HS-5 (cell line): Measurements from ENCODE around the gene DYNLT5.
"Not testable (repeated sequence)": the region's sequence is repeated elsewhere in the genome, so short reads cannot be mapped to it uniquely, and the experiment has no call there.

Source experiments
- DNase-seq: peaks from one replicate; pipeline ENCODE4 v3.0.0-alpha.2; 2012; ENCODE audit warnings: low read depth

The DYNLT5 gene

DNA sequence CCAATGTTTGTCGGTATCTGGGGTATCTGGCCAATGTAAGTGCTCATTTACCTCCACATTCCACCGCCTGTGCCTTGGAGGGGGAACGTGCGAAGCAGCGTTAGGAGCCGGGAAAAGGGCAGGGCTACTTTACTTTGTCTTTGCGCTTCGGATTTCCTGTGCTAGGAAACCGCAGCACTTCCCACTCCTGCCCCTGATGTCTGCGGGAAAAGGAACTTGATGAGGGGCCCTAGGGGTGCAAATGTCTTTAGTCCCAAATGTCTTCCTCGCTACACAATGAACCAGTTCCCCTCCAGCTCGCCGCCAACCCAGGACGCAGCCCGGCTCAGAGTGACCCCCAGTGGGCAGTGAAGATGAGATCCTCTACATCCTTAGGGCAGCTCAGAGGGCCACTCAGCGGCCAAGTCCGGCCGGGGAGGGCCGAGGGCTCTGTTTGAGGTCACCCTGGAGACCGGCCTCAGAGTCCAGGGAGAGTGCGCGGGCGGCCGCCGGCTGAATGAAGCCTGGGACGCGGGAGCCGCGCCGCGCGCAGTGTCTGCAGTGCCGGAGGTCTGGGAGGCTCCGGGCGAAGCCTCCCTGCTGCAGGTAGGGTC is at the start of gene DYNLT5:
Gene DYNLT5, plus strand, starts transcription at position 460 of the 593 bp plus-strand sequence. CDS start 2,200 bp downstream, outside the sequence.
- DNase-seq = no peak

DNA sequence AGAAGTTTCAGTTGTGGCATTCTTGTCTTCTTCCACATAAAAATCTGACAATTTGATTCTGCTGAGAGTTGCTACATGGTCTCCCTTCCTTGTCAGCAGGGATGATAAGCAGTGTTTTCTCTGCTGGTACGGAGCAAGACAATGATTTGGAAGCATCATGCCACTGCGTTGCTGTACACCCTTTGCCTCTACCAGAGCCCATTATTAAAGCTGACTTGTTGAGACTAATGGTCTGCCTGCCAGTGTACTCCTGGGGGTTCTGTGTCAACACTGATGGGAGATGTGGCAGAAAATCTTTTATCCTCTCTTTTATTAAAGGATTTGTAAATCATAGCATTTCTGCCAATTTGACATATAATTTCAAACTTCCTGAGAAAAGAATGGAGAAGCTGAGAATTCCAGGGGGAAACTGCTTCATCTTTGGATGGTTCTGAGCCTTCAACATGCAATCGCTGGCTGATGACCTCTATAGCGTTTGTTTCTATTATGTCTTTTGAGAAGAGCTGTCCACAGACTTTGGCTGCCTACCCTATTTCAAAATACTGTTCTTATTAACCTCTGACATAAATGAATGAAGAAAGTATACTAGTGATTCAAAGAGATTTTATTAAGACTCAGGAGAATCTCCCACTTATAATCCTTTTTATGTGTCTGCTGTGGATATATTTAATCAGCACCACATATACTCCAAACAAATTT is 47.9 kb upstream of the DYNLT5 start:
- DNase-seq = no peak

DNA sequence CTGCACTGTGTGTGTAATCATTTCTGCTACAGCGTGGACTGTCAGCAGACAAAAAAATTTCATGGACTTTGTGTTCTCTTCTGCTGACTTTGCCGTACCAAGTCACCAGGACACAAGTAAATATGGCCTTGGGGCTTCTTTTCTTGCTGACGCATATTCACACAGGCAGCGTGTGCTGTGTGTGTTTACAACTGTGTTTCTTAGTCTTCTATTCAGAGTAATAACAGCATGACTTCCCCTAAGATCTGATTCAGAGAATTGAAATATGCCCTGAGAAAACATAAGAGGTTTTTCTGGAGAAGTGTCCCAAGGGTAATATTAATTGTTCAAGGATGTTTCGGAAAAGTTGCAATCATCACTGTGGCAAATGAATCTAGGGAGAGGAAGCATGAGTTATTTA is 47.1 kb upstream of the DYNLT5 start:
- DNase-seq = no peak

DNA sequence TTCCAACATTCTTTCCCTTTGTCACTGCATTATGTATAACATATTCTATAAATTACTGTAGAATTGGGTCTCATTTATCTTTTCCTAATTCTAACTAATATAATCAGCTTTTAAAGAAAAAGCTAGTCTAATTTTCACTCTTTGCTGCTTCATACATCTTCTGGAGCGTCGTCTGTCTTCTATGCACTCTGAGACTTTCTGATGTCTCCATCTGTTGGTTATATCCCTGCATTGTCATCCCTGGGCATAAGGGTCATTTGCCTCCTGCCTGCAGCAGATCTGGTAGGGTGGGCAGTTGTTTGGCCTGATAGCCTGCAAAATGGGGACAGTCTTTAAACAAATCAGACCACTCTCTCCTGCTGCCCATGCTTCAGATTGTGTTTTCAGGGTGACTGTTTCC is 40.8 kb upstream of the DYNLT5 start:
- no peak for DNase-seq

- DNase-seq = no peak
These were observed 39.4 kb upstream of the DYNLT5 start for GRCh38 chr1:66712839-66713238.

DNA sequence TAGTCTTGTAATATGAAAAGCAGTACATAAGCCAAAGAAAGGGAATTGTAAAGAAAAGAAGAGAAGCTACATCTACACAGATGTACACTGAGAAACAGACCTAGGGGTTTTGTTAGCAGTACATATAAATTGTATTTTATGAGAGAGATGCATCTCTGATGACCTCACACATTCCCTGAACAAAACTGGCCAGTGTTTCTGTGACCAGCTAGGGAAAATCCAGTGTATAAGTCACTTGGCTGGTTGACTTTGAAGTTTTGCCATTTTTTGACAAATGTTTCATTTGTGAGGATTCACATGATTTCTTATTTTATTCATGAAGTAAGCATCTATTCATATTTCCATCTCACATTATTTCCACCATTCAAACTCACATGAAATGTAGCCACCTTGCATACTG is 28.3 kb upstream of the DYNLT5 start:
- DNase-seq = no peak

DNA sequence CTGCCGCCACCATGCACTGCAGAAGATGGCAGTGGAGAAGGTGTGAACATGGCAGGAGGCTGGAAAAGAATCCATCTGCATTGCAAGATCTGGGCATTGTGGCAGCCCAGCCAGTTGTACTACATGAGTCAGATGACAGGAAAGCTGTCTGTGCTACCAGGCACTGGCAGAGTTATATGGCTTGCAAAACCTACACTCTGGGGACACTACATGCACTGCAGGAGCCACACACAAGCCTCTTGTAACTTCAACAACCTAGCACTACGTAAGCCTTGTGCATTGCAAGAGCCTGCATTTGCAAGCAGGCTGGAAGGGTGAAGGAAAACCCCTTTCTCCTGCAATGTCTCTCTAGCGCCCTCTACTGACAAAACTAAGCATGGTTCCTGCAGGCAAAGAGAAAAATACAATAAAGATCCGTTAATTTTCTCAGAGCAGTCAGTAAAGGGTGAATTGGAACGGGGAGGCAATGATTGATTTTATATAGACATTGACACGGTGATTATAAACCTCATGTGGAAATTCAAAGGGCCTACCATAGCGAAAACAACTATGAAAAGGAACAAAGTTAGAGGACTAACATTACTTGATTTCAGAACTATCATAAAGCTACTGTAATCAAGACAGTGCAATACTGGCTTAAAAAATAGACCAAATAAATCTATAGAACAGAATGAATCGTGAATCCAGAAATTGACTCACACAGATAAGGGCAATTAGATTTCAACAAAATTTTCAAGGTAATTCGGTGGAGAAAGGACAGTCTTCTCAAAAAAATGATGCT is 26.2 kb upstream of the DYNLT5 start:
- DNase-seq = no peak

- no peak for DNase-seq
These were observed 24.2 kb upstream of the DYNLT5 start for GRCh38 chr1:66728021-66728420.

DNA sequence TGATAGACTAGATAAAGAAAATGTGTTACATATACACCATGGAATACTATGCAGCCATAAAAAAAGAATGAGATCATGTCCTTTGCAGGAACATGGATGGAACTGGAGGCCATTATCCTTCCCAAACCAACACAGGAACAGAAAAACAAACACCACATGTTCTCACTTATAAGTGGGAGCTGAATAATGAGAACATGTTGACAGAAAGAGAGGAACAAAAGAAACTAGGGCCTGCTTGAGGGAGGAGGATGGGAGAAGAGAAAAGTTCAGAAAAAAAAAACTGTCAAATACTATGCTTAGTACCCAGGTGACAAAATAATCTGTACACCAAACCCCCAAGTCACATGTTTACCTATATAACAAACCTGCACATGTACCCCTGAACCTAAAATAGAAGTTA is 23.5 kb upstream of the DYNLT5 start:
- not testable (repeated sequence) for DNase-seq

GRCh38 chr1:66729119-66729518 is 23.1 kb upstream of the DYNLT5 start:
- DNase-seq = no peak

- no peak for DNase-seq
These were observed 22.7 kb upstream of the DYNLT5 start for GRCh38 chr1:66729523-66729922.

DNA sequence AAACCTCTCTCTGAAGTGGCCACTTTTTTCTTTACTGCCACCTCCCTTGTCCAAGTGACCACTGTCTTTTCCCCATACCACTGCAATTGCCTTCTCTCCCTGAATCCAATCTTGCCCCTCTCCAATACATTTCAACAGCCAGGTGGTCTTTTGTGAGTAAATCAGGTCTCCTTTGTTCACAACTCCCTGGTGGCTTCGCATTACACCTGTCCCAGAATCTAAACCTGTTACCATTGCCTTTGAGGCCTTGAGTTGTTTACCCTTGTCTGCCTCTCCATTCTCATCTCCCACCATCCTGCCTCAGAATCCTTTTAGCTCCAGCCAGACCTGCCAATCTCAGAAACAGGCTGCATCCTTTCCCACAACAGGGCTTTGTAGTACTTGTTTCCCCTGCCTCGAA is 21.8 kb upstream of the DYNLT5 start:
- no peak for DNase-seq

DNA sequence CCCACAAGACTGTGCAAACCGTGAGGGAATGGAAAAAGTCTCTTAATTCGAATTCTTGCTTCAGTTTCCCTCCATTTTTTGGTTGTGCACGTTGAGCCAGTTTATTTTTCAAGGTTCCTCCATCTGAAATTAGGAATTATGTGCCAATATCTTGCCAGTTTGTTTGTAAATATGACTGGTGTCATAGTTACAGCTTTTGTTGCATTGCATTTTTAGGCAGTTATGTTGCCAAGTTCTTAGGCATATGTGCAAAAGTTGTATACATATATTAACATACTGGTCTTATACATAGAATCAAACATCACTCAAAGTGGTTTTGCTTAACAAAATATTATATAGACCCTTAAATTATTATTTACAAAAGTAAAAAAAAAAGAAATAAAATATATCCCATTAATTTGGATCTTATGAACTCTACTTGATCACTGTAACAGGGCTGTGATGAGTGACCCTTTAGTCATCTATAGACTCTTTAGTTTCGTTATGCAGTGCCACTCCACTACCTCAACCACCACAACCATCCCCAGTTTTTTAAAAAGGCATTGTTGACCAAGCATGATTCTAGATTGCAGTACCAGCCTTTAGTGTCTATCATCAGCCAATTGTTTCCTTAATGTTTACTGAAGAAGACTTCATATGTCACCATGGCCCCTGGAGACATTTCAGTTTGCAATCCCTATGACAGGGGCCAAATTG is 20.9 kb upstream of the DYNLT5 start:
- no peak for DNase-seq

- DNase-seq = no peak
These were observed 19.7 kb upstream of the DYNLT5 start for GRCh38 chr1:66732407-66733166.

DNA sequence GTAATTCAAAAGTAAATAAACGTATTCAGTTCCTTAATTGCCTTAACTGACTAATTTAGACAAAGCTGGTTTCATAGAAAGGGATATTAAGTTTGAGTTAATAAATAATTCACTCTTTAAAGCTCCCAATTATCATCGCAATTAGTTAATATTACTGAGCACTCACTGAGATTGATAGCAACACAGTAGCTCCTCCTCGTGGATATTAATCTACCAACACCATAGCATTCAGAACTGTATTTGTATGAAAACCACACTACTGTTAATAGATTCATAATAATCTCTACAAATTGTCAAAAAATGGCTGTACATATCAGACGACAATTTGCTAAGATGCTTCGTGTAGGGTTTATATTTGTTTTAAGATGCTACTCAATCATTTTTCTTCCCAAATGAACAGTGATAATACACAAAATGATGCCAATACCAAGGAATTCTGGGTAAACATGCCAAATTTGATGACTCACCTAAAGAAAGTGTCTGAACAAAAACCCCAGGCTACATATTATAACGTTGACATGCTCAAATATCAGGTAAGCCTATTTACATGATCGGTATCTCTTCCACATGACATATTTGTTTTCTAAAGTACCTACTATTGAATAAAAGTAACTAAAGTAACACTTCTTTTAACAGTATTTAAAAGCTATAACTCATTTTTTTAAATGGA is 18.8 kb upstream of the DYNLT5 start:
- no peak for DNase-seq

GRCh38 chr1:66734531-66734930 is 17.7 kb upstream of the DYNLT5 start:
- not testable (repeated sequence) for DNase-seq

DNA sequence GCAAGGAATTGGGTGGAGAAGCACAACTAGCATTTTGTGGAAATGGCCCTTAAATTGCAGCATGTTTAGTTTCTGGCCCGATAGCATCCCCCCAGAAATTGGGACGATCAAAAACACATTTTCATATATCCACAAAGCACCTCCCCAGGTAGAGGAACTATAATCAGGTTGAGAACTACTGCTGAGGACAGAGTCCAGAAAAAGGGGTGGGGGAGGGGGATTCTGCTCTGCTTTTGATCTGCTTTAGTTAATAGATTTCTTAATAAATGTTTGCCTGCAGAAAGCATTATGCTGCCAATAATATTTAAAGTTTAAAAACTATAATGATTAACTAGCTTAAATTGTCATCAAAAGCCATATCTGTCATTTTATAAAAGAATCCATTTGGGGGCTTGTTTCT is 14.4 kb upstream of the DYNLT5 start:
- no peak for DNase-seq

DNA sequence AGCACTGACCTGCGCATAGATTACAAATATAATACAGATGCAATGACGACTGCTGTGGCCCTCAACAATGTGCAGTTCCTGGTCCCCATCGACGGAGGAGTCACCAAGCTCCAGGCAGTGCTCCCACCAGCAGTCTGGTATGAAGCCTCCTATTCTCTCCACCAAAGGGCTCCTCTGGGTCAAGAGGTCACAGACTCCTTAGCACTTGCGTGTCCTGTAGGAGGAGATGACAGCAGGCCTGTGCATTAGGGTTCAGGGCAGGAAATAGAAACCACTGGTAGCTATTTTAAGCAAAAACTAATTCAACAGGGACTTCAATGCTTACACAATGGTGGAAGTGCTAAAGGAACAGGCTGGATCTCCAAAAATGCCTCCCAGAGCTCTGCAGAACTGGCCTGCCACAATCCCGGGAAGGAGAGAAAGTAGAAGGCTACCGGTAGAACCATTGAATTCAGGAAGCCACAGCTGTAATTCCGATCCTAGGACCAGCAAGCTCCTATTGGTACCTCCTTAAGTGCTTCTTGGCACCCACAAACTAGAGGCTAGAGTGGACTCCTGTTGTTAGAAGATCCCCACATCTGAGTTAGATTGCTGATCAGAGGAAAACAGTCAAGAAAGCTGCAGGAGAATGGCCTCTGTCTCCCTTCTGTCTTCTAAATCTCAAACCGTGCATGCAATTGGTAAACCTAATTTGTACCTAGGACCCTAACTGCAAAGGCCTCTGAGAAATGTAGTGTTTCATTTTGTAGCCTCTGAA is 12.7 kb upstream of the DYNLT5 start:
- no peak for DNase-seq

GRCh38 chr1:66745451-66745850 is 6.8 kb upstream of the DYNLT5 start:
- no peak for DNase-seq

DNA sequence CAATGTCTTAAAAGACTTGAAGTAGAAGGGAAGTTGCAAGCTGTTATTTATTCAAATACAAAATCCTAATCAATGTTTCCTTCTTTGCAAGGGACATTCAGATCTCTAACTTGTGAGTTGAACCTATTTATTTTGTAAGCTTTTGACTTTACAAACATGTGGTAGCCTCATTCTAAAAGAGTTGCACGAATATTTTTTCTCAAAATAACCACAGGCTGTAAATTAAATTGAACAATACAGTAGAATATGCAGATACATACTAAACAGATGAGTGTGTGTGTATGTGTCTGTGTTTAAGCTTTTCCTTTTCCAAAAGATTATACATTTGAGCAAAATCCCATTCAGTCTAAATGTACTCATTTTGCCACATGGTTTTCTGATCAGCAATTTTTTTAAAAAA is 4.8 kb upstream of the DYNLT5 start:
- peak; percentile 33 for DNase-seq

GRCh38 chr1:66750577-66750976 is 1.7 kb upstream of the DYNLT5 start:
- no peak for DNase-seq
